Retinal pigment epithelial cell (primary cell): ENCODE data around the gene TMEM235.

Experiments
- DNase-seq: peaks from one replicate; pipeline ENCODE4 v3.0.0-alpha.2; 2010; ENCODE audit warnings: low read depth
- H3K4me3 ChIP-seq: 2 replicates; pipeline ENCODE4 v1.5.1; 2011; ENCODE audit warnings: mild to moderate bottlenecking, low read length, control low read depth, moderate library complexity
- CTCF ChIP-seq: conservative IDR thresholded peaks from 2 replicates; pipeline ENCODE4 v1.5.1; 2011; ENCODE audit warnings: low read depth, low read length, control low read depth, inconsistent platforms

The TMEM235 gene

DNA sequence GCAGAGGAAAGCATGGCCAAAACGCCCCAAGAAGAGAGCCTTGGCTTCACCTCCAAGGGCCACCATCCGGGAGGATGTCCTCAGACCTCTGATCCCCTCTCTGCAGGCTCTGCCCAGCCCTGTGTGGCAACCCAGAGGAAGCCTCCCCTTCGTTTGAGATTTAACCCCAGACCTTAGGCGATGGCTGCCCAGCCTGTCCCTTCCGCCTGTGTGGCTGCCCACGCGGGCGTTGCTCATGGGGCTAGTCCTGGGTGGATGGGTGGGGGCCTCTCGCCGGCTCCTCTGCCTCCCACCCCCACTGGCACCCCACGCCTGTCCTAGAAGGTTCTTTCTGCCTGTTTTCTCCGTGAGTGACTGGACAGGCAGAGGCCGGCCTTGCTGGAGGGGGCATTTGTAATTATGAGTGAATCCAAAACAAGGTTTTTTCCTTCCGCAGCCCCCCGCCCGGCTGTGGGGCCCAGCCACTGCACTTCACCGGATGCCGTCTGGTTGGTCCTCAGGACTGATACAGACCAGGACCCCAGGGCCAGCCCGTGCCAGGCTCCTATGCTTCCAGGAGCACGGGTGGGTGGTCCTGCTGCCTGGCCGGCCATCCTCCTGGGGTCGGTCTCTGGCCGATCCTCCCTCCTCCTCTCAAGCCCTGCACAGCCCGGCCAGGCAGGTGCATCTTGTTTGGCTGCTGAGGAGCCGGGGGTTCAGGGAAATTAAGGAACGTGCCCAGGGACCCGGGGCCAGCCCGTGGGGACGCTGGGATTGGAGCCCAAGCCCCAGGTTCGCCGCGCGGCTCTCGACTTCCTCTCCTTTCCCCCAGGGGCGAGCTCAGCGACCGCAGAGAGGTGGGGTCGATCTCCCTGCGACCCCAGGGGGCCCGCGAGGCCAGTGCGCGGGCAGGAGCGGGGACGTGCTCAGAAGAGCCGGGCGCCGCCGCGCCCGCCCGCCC, at the start of gene TMEM235:
TSS of gene TMEM235 (plus strand) at position 636 of the 940 bp plus-strand sequence. CDS start 393 bp downstream, outside the sequence.
- no peak for DNase-seq
- TF ChIP-seq CTCF: no peak
- peak within 1 kb of the TSS; percentile 29 for H3K4me3 ChIP-seq

GRCh38 chr17:78182504-78182903, 48.9 kb upstream of the TMEM235 start:
- no peak for DNase-seq
- no peak overlapping the region for H3K4me3 ChIP-seq
- no peak for TF ChIP-seq CTCF

DNA sequence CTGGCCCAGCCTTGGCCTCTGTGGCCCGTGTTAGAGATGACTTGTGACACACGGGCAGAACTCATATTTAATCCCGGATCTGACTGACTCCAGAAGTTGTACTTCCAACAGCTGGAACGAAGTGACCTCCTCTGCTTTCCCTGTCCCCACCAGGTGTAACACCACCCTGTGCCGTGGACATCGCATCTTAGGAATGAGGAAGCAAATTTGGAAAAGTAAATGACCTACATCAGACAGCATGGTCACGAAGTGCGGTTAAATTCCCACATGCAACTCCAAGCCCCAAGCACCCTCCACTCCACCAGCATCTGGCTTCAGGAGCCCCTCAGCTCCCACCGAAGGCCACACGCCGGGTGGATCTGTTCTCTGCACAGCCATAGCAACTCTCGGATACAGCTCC, 47.5 kb upstream of the TMEM235 start:
- TF ChIP-seq CTCF: no peak
- no peak for DNase-seq
- no peak overlapping the region for H3K4me3 ChIP-seq

GRCh38 chr17:78184351-78184750, 47.1 kb upstream of the TMEM235 start:
- H3K4me3 ChIP-seq: no peak overlapping the region
- no peak for TF ChIP-seq CTCF
- DNase-seq: no peak

GRCh38 chr17:78184868-78185267, 46.6 kb upstream of the TMEM235 start:
- H3K4me3 ChIP-seq: no peak overlapping the region
- no peak for DNase-seq
- TF ChIP-seq CTCF: no peak

DNA sequence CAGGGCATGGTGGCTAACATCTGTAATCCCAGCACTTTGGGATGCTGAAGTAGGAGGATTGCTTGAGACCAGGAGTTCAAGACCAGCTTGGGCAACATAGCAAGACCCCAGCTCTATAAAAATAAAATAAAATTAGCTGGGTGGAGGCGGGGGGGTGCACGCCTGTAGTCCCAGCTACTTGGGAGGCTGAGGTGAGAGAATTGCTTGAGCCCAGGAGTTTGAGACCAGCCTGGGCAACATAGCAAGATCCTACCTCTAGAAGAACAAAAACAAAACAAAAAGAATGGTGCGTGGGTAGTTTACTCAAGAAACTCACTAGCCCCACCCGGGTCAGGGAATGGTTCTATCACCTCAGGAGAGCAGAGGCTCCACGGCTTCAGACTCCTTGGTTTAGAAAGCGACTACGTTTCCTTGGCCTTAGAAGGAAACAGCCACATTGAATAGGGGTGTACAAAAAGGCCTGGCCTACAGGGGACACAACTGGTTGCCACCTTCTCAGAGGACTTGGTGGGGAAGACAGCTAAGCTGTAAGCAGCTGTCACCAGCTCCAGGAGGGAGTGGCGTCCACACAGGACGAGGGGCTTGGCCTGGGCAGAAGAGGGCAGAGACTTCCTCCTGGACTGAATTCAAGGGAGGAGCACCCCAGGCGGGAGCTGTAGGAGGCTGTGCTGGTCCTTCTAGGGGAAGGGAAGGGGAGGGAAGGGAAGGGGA, 45.3 kb upstream of the TMEM235 start:
- H3K4me3 ChIP-seq: peak overlapping the region; percentile 71
- no peak for TF ChIP-seq CTCF
- DNase-seq: no peak
